DOHH2 (cell line): ENCODE data around the gene KLHL42.

ENCODE experiments used
- CTCF ChIP-seq: fragments of 200-600 bp; sonication (generic); IDR thresholded peaks from one replicate; pipeline ENCODE4 v1.5.1; 2014; ENCODE audit warnings: antibody characterized with exemption, mild to moderate bottlenecking, low read depth, low read length; ENCODE audit not compliant: poor library complexity, severe bottlenecking
- EZH2phosphoT487 ChIP-seq: fragments of 200-600 bp; sonication (generic); IDR thresholded peaks from 2 replicates; pipeline ENCODE4 v1.6.1; 2017; ENCODE audit warnings: borderline replicate concordance, mild to moderate bottlenecking, antibody characterized with exemption, low read length, moderate library complexity, mixed read lengths

DNA sequence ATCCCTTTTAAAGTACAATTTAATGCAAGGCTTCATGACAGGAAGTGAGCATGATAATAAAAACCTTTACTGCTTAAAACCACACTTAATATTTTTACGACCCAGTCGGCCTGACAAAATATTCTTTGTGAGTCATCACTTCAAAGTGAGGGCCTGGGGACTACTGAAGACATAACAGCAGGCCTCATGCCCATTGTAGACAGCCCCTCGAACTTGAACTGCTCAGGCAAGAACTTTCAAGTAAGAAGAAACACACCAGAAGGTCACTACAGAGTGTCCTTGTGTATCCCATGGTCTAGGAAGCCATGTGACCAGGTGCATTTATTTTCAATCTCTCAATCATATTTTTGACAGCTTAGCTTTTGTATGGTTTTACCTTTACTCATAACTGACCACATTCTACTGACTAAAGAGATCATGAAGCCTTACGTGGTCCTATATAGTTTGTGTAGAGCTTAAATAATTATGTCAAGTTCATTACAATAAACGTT, 61.4 kb downstream of the KLHL42 start:
- TF ChIP-seq CTCF (no peak), EZH2phosphoT487 (no peak)
